ENCODE data around the gene AKAP14.
A peak's percentile ranks its signal among the peaks of the same experiment; 100 is the strongest.
"Not testable (repeated sequence)": the region's sequence is repeated elsewhere in the genome, so short reads cannot be mapped to it uniquely, and the experiment has no call there.

AKAP14 gene

GRCh38 chrX:119935215-119935874 is 39.7 kb downstream of the AKAP14 start:
- no peak for DNase-seq

GRCh38 chrX:119941336-119941735 is 45.6 kb downstream of the AKAP14 start:
- no peak for DNase-seq

DNA sequence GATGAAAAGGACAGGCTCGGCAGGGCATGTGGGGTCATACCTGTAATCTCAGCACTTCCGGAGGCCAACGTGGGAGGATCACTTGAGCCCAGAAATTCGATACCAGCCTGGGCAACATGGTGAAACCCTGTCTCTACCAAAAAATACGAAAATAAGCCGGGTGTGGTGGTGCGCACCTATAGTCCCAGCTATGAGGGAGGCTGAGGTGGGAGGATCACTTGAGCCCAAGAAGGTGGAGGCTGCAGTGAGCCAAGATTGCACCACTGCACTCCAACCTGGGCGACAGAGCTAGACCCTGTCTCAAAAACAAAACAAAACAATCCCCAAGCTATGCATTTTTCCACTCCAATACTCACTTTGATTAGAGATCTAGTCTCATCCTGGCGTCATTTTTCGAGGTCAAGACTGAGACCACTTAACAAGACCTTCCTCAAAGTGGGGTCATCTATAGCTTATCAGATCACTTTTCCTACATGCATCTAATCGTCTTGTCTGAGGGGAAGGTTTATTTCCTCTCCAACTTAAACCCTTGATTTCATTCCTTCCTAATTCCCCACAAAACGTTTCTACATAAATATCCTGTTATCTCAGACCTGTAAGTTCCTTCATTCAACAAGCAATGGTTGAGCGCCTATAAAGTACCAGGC is 46.6 kb downstream of the AKAP14 start:
- DNase-seq: no peak

- DNase-seq: no peak
These were observed 47.1 kb downstream of the AKAP14 start for GRCh38 chrX:119942831-119943184.

DNA sequence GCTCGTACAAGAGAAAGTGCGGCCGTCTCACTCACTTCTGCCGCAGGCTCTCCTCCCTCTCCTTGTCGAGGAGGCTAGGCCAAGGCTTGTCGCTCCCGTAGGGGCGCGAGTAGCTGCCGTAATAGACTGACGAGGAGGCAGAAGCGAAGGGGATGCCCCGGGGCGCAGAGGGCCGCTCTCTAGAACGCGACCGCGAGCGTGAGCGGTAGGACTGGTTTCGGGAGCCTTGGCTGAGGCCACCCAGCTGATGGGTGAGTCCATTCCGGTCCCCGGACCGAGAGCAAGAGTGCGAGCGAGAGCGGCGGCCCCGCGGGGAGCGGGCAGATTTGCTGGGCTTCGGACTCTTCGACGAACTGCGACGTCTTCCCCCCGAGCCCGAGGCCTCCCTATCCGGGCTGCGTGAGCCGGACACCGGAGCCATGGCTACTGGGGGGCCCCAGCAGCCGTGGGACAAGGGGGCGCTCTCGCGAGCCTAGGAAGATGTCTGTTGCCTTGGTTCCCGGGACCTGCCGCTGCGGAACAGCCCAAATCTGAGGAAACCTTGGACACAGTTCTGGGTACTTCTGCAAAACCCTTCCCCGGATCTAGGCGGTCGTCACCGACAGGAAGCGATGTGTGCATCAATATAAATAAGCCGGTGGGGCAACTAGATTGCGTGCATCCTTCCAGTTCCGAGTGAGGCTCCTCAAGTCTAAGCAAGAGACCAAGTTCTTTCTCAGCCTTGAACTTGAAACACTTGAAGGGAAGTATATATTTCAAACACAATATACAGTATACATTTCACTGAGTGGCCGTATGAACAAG is 47.7 kb downstream of the AKAP14 start, which contains the start of gene NKAP:
NKAP (minus strand) TSS at position 567 of the 804 bp plus-strand sequence; CDS start at position 421, 146 bp downstream.
- peak; percentile 93 for DNase-seq

DNA sequence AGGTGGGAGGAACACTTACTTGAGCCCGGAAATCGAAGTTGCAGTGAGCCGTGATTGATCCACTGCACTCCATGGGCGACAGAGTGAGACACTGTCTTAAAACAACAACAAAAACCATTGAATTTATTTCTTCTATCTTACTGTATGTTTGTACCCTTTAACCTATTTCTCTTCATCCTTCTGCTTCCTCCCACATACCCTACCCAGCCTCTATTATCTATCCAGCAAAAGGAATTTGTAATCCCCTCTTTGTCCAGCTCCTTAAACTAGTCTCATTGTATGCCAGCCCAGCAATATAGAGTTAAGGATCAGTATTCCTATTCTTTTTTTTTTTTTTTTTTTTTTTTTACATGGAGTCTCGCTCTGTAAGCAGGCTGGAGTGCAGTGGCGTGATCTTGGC is 49.8 kb downstream of the AKAP14 start:
- DNase-seq: no peak

DNA sequence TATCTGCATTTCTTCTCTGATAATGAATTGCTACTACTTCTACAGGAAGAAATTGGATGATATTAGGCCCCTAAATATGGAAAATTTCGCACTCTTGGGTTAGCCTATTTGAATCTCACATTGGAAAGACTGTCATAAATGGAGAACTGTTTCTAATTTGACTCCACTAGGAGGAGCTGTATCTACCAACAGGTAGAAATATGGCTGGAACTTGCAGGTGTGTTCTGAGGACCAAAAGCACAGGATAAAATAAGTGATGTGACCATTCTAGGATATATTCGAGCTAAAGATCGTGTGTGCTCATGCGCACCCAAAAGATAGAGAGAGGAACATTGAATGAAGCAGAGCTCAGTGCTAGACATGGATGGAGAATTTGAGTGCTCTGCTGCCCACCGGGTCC is 52.7 kb downstream of the AKAP14 start:
- DNase-seq: peak; percentile 8

GRCh38 chrX:119954374-119954773 is 58.7 kb downstream of the AKAP14 start:
- DNase-seq: no peak

DNA sequence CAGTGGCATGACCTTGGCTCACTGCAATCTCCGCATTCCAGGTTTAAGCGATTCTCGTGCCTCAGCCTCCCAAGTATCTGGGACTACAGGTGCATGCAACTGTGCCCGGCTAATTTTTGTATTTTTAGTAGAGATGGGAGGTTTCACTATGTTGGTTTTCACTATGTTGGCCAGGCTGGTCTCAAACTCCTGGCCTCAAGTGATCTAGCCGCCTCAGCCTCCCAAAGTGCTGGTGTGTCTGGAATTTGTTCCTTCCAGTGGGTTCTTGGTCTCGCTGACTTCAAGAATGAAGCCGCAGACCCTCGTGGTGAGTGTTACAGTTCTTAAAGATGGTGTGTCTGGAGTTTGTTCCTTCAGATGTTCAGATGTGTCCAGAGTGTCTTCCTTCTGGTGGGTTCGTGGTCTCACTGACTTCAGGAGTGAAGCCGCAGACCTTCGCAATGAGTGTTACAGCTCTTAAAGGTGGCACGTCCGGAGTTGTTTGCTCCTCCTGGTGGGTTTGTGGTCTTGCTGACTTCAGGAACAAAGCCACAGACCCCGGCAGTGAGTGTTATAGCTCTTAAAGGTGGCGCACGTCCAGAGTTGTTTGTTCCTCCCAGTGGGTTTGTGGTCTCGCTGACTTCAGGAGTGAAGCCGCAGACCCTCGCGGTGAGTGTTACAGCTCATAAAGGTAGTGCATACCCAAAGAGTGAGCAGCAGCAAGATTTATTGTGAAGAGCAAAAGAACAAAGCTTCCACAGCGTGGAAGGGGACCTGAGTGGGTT is 60.3 kb downstream of the AKAP14 start:
- DNase-seq: peak; percentile 23

GRCh38 chrX:119960625-119961024 is 64.9 kb downstream of the AKAP14 start:
- no peak for DNase-seq

GRCh38 chrX:119966837-119967236 is 71.1 kb downstream of the AKAP14 start:
- DNase-seq: not testable (repeated sequence)

Data from hematopoietic multipotent progenitor cell treated with erythropoietin and hydrocortisone succinate and interleukin-3 and kit ligand, for 4 days (in vitro differentiated cells).